Right lobe of liver (tissue), 4 donors: ENCODE measurements around the gene CCDC85C.

Experiments
- POLR2A ChIP-seq: fragments of 450-650 bp; IDR thresholded peaks from one replicate; pipeline ENCODE4 v1.6.1; 2017; ENCODE audit warnings: antibody characterized with exemption, mild to moderate bottlenecking
- TF ChIP-seq, protein P1 (sequence below), 4 donors: fragments of 200-600 bp in 3 of 4; fragments of 450-650 bp in 1 of 4; IDR thresholded peaks; one replicate each; pipeline versions ENCODE4 v1.5.1 to v1.8.0; 2016 to 2022; ENCODE audit warnings: antibody characterized with exemption in 4 of 4, mild to moderate bottlenecking in 2 of 4
- donor health status: DM: no; HTN: no; CAD: no.
- donor health status: DM: no; HTN: no; CAD: no.
- donor health status: DM: no; HTN: yes; CAD: no.

DNA sequence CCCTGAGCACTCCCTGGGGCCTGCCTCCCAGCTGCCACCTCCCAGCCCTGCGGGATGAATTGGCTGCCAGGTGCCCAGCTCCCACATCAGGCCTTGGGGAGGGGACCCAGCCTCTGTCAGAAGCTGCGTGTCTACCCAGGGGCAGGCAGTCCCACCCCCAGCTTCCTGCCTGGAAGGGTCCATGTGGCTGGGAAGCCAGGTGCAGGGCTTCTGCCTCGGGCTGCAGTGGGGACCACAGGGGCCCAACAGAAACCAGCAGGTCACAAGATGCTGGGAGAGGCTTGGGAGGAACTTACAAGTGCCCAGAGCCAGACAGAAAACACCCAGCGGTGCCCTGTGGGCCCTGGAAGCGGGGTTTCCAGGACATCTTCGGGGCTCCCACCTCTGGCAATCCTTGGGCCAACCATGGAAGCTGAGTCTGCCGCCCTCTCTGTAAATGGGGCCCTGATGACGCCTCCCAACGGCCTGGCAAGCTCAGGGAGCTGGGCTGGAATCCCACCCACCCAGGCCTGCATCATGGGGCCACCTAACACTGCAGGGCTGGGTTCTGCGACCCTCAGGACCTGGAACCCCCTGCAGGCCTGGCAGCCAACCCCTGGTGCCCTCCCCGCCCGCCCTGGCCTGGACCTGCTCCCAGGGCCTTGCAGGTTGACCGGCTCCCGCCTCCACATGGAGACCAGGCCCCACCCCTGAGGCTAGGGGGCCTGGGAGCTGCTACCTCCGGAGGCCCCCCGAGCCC lies 86.2 kb downstream of the CCDC85C start:
- TF ChIP-seq, protein P1, sequence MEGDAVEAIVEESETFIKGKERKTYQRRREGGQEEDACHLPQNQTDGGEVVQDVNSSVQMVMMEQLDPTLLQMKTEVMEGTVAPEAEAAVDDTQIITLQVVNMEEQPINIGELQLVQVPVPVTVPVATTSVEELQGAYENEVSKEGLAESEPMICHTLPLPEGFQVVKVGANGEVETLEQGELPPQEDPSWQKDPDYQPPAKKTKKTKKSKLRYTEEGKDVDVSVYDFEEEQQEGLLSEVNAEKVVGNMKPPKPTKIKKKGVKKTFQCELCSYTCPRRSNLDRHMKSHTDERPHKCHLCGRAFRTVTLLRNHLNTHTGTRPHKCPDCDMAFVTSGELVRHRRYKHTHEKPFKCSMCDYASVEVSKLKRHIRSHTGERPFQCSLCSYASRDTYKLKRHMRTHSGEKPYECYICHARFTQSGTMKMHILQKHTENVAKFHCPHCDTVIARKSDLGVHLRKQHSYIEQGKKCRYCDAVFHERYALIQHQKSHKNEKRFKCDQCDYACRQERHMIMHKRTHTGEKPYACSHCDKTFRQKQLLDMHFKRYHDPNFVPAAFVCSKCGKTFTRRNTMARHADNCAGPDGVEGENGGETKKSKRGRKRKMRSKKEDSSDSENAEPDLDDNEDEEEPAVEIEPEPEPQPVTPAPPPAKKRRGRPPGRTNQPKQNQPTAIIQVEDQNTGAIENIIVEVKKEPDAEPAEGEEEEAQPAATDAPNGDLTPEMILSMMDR (IDR thresholded peaks at IDR 0.05): no peak
- no peak for TF ChIP-seq POLR2A
